Large intestine (tissue), 3 donors: ENCODE results near the gene TMEM44. TPM values are rescaled to one million over a fixed set of nuclear protein-coding genes. Genes with fewer than 3 reads are reported as not detected.

Experiments used
- DNase-seq, 2 donors: peaks; one replicate each; pipeline versions ENCODE4 v3.0.0 to v3.0.0-alpha.2; 2013
- H3K27ac ChIP-seq: one replicate; pipeline ENCODE4 v1.5.1; 2013; ENCODE audit warnings: low read length
- H3K27me3 ChIP-seq: 2 replicates; pipeline ENCODE4 v1.6.1; 2013; ENCODE audit warnings: low read length; ENCODE audit not compliant: control insufficient read depth, insufficient read depth
- H3K36me3 ChIP-seq: 2 replicates; pipeline ENCODE4 v1.6.1; 2013; ENCODE audit warnings: low read length; ENCODE audit not compliant: control insufficient read depth, insufficient read depth
- H3K4me1 ChIP-seq: one replicate; pipeline ENCODE4 v1.6.1; 2013; ENCODE audit warnings: low read length; ENCODE audit not compliant: control insufficient read depth, insufficient read depth
- H3K4me3 ChIP-seq: one replicate; pipeline ENCODE4 v1.5.1; 2013; ENCODE audit warnings: low read length
- H3K9me3 ChIP-seq: one replicate; pipeline ENCODE4 v1.6.1; 2013; ENCODE audit warnings: mild to moderate bottlenecking, low read depth, low read length, moderate library complexity; ENCODE audit not compliant: control insufficient read depth
- WGBS: methylation state at CpG from one replicate; pipeline ENCODE4 v1.1.5; 2013; ENCODE audit warnings: low lambda C conversion rate; ENCODE audit not compliant: insufficient coverage; 5-methylcytosine and 5-hydroxymethylcytosine counted together
- polyA plus RNA-seq: library from polyadenylated mRNA; unstranded; fragments of 120-200 nt; gene quantifications from one replicate; pipeline ENCODE4 v1.2.1, GENCODE V29; 2013

Gene TMEM44
- polyA plus RNA-seq, 1 donor, result 18.5 TPM

GRCh38 chr3:194624956-194625355 lies 8.3 kb downstream of the TMEM44 start:
- H3K27ac ChIP-seq, result no peak overlapping the region
- H3K4me3 ChIP-seq, result no peak overlapping the region
- no CpG with 5 or more reads among the region's 6 CpGs for WGBS
- peaks cover 7% of the 10 kb centered on the region for H3K4me1 ChIP-seq
- peaks cover 20% of the 10 kb centered on the region for H3K36me3 ChIP-seq
- no peaks in the 10 kb centered on the region for H3K9me3 ChIP-seq
- no peak for DNase-seq
- H3K27me3 ChIP-seq, result no peaks in the 10 kb centered on the region

GRCh38 chr3:194623449-194624290 lies 9.5 kb downstream of the TMEM44 start:
- H3K4me3 ChIP-seq, result no peak overlapping the region
- no peaks in the 10 kb centered on the region for H3K9me3 ChIP-seq
- WGBS, result no CpG with 5 or more reads among the region's 25 CpGs
- H3K27ac ChIP-seq, result no peak overlapping the region
- H3K27me3 ChIP-seq, result no peaks in the 10 kb centered on the region
- peaks cover 7% of the 10 kb centered on the region for H3K4me1 ChIP-seq
- DNase-seq, result no peak
- peaks cover 20% of the 10 kb centered on the region for H3K36me3 ChIP-seq

- no peaks in the 10 kb centered on the region for H3K27me3 ChIP-seq
- H3K36me3 ChIP-seq, result peaks cover 12% of the 10 kb centered on the region
- H3K27ac ChIP-seq, result no peak overlapping the region
- WGBS, result no CpG with 5 or more reads among the region's 26 CpGs
- H3K4me3 ChIP-seq, result no peak overlapping the region
- DNase-seq, result no peak
- H3K9me3 ChIP-seq, result no peaks in the 10 kb centered on the region
- peaks cover 7% of the 10 kb centered on the region for H3K4me1 ChIP-seq
Measured at GRCh38 chr3:194622621-194623340, 10.4 kb downstream of the TMEM44 start.

GRCh38 chr3:194621947-194622346 lies 11.3 kb downstream of the TMEM44 start:
- peaks cover 7% of the 10 kb centered on the region for H3K4me1 ChIP-seq
- peaks cover 7% of the 10 kb centered on the region for H3K36me3 ChIP-seq
- no peaks in the 10 kb centered on the region for H3K27me3 ChIP-seq
- H3K9me3 ChIP-seq, result no peaks in the 10 kb centered on the region
- no peak overlapping the region for H3K27ac ChIP-seq
- WGBS, result 80% methylated on average over 1 of the region's 14 CpGs
- no peak overlapping the region for H3K4me3 ChIP-seq
- no peak for DNase-seq

- H3K4me3 ChIP-seq, result no peak overlapping the region
- no peaks in the 10 kb centered on the region for H3K27me3 ChIP-seq
- H3K36me3 ChIP-seq, result no peaks in the 10 kb centered on the region
- no peak overlapping the region for H3K27ac ChIP-seq
- no peak for DNase-seq
- 82% methylated on average over 2 of the region's 7 CpGs for WGBS
- H3K4me1 ChIP-seq, result peaks cover 7% of the 10 kb centered on the region
- H3K9me3 ChIP-seq, result no peaks in the 10 kb centered on the region
Measured at GRCh38 chr3:194620196-194620595, 13.0 kb downstream of the TMEM44 start.

GRCh38 chr3:194619741-194620140 lies 13.5 kb downstream of the TMEM44 start:
- peaks cover 7% of the 10 kb centered on the region for H3K4me1 ChIP-seq
- no peak overlapping the region for H3K27ac ChIP-seq
- WGBS, result no CpG with 5 or more reads among the region's 9 CpGs
- no peaks in the 10 kb centered on the region for H3K36me3 ChIP-seq
- DNase-seq, result no peak
- no peak overlapping the region for H3K4me3 ChIP-seq
- H3K27me3 ChIP-seq, result no peaks in the 10 kb centered on the region
- H3K9me3 ChIP-seq, result no peaks in the 10 kb centered on the region

GRCh38 chr3:194618858-194619608 lies 14.2 kb downstream of the TMEM44 start:
- DNase-seq, result no peak
- WGBS, result no CpG with 5 or more reads among the region's 23 CpGs
- H3K4me3 ChIP-seq, result no peak overlapping the region

GRCh38 chr3:194617827-194618226 lies 15.4 kb downstream of the TMEM44 start:
- Histone ChIP-seq H3K36me3 (no peaks in the 10 kb centered on the region), H3K9me3 (no peaks in the 10 kb centered on the region), H3K27me3 (no peaks in the 10 kb centered on the region), H3K4me1 (peaks cover 7% of the 10 kb centered on the region), H3K27ac (no peak overlapping the region), H3K4me3 (no peak overlapping the region)
- no peak for DNase-seq
- WGBS, result no CpG with 5 or more reads among the region's 9 CpGs

More at GRCh38 chr3:194618858-194619608, 14.2 kb downstream of the TMEM44 start:
- Histone ChIP-seq H3K9me3 (no peaks in the 10 kb centered on the region), H3K4me1 (peaks cover 7% of the 10 kb centered on the region), H3K36me3 (no peaks in the 10 kb centered on the region), H3K27ac (no peak overlapping the region), H3K27me3 (no peaks in the 10 kb centered on the region)

GRCh38 chr3:194617143-194617671 lies 16.0 kb downstream of the TMEM44 start:
- DNase-seq, result no peak
- Histone ChIP-seq H3K27me3 (no peaks in the 10 kb centered on the region), H3K4me3 (no peak overlapping the region), H3K9me3 (no peaks in the 10 kb centered on the region), H3K36me3 (no peaks in the 10 kb centered on the region), H3K4me1 (peaks cover 7% of the 10 kb centered on the region), H3K27ac (no peak overlapping the region)
- 100% methylated on average over 1 of the region's 14 CpGs for WGBS

- Histone ChIP-seq H3K4me3 (no peak overlapping the region), H3K4me1 (no peaks in the 10 kb centered on the region), H3K27ac (no peak overlapping the region), H3K9me3 (no peaks in the 10 kb centered on the region), H3K36me3 (peaks cover 3% of the 10 kb centered on the region), H3K27me3 (no peaks in the 10 kb centered on the region)
- no peak for DNase-seq
- 80% methylated on average over 1 of the region's 11 CpGs for WGBS
Measured at GRCh38 chr3:194615226-194615625, 18.0 kb downstream of the TMEM44 start.
